ENCODE measurements around the gene HRC.
"Not testable (repeated sequence)": the region's sequence is repeated elsewhere in the genome, so short reads cannot be mapped to it uniquely, and the experiment has no call there.

Gene HRC

GRCh38 chr19:49133621-49134454 is 21.4 kb downstream of the HRC start:
- no peak for DNase-seq

GRCh38 chr19:49132974-49133609 is 22.1 kb downstream of the HRC start:
- DNase-seq: no peak

- no peak for DNase-seq
Measured at GRCh38 chr19:49130325-49130724, 24.9 kb downstream of the HRC start.

- no peak for DNase-seq
Measured at GRCh38 chr19:49129238-49129583, 26.0 kb downstream of the HRC start.

GRCh38 chr19:49128545-49129237 is 26.5 kb downstream of the HRC start:
- no peak for DNase-seq

- no peak for DNase-seq
Measured at GRCh38 chr19:49127674-49128544, 27.3 kb downstream of the HRC start.

GRCh38 chr19:49127225-49127624 is 28.0 kb downstream of the HRC start:
- DNase-seq: not testable (repeated sequence)

- no peak for DNase-seq
Measured at GRCh38 chr19:49126575-49126974, 28.6 kb downstream of the HRC start.

GRCh38 chr19:49125025-49125731 is 30.0 kb downstream of the HRC start:
- DNase-seq: no peak

- not testable (repeated sequence) for DNase-seq
Measured at GRCh38 chr19:49123285-49123684, 31.9 kb downstream of the HRC start.

- not testable (repeated sequence) for DNase-seq
Measured at GRCh38 chr19:49121841-49122240, 33.4 kb downstream of the HRC start.

GRCh38 chr19:49120868-49121267 is 34.3 kb downstream of the HRC start:
- DNase-seq: no peak

GRCh38 chr19:49120325-49120683 is 34.9 kb downstream of the HRC start:
- no peak for DNase-seq

GRCh38 chr19:49119411-49120324 is 35.5 kb downstream of the HRC start, which contains the start of gene PPFIA3:
Gene PPFIA3, plus strand, starts transcription at chr19:49119544. Its CDS starts 8,330 bp downstream, at chr19:49127874.
- DNase-seq: no peak

- no peak for DNase-seq
Measured at GRCh38 chr19:49118565-49119410, 36.4 kb downstream of the HRC start, which contains the start of gene C19orf73. Gene C19orf73, minus strand, starts transcription at chr19:49119143. Its CDS starts 121 bp downstream, at chr19:49119022.

- no peak for DNase-seq
Measured at GRCh38 chr19:49117677-49118564, 37.3 kb downstream of the HRC start.

GRCh38 chr19:49116544-49116943 is 38.7 kb downstream of the HRC start:
- DNase-seq: no peak

- DNase-seq: no peak
Measured at GRCh38 chr19:49114630-49115363, 40.4 kb downstream of the HRC start.
